Measurements from ENCODE around the gene USP36.

DNA sequence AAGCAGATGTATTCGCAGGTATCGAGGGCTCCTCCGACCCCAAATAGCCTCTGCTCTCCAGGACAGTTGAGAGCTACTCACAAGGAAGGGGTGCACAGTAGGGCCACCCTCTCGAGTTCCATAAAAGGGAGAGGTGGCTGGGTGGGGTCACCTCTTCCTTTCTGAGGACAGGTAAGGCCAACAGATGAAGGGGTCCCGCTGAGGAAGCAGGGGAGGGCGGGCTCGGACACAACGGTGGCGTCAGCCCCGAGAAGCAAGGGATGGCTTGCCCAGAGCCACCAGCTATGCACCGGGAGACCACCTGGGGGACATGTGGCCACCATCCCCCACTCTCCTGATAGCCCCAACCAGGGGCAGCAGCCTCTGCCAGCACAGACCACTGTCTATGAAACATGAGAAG, 43.4 kb downstream of the USP36 start:
- TF ChIP-seq POLR2A (IDR thresholded peaks at IDR 0.05; ENCODE audit: low read length) (no peak), GATA1 (IDR thresholded peaks at IDR 0.05; ENCODE audit: low read depth, low read length) (no peak)

All from erythroblast (primary cell).